ENCODE data around the gene TLDC2.
"Not testable (repeated sequence)": the region's sequence is repeated elsewhere in the genome, so short reads cannot be mapped to it uniquely, and the experiment has no call there.

Gene TLDC2

DNA sequence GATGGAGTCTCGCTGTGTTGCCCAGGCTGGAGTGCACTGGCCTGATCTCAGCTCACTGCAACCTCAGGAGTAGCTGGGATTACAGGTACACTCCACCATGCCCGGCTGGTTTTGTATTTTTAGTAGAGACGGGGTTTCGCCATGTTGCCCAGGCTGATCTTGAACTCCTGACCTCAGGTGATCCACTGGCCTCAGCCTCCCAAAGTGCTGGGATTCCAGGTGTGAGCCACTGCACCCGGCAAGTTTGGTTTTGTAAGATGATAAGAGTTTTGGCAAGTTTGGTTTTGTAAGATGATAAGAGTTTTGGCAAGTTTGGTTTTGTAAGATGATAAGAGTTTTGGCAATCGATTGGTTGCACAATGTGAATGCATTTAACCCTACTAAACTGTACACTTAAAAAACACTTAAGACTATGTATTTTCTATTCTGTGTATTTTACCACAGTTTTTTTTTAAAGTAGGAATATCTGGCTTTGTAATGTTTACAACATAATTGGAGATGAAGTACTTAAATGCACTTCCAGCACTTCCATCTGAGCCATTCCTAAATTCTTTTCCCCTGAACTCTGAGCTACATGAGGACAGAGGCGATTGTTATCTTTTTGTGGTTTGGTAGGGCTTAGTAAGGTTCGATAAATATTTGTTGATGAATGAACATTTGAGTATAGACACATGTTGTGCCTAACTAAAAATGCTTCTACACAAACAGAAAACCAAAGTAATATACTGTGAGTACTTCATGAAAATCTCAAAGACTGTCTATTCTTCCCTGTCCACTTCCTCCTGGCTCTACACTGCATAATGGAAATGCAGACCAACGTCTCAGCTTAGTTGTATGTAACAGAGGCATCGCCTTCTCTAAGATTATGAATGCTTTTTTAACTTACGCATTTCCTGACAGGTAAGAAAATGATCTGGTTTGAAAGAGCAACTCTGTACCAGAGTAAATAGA is 56.8 kb downstream of the TLDC2 start:
- no peaks in the 10 kb centered on the region for H3K4me1 Mint-ChIP-seq
- no peaks in the 10 kb centered on the region for H3K27me3 Mint-ChIP-seq
- H3K9me3 Mint-ChIP-seq = no peaks in the 10 kb centered on the region
- ATAC-seq = no peak
- H3K4me3 Mint-ChIP-seq = no peak overlapping the region
- no peak overlapping the region for H3K27ac Mint-ChIP-seq
- peaks cover 40% of the 10 kb centered on the region for H3K36me3 Mint-ChIP-seq

GRCh38 chr20:36933571-36933970 is 57.6 kb downstream of the TLDC2 start:
- H3K36me3 Mint-ChIP-seq = peaks cover 33% of the 10 kb centered on the region
- H3K4me1 Mint-ChIP-seq, H3K27me3 Mint-ChIP-seq, H3K27ac Mint-ChIP-seq, H3K9me3 Mint-ChIP-seq, ATAC-seq, H3K4me3 Mint-ChIP-seq: not testable (repeated sequence)

DNA sequence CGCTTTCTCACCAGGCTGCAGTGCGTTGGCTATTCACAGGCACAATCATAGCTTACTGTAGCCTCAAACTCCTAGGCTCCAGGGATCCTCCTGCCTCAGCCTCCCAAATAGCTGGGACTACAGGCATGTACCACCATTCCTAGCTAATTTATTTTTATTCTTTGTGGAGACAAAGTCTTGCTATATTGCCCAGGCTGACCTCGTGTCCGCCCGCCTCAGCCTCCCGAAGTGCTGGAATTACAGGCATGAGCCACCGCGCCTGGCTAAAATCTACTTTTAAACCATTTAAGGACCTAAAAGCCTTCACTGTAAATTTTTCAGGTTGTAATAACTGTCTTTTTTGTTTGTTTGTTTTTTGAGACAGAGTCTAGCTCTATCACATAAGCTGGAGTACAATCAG is 60.4 kb downstream of the TLDC2 start:
- no peaks in the 10 kb centered on the region for H3K4me1 Mint-ChIP-seq
- ATAC-seq = no peak
- no peaks in the 10 kb centered on the region for H3K27me3 Mint-ChIP-seq
- no peak overlapping the region for H3K27ac Mint-ChIP-seq
- peaks cover 15% of the 10 kb centered on the region for H3K36me3 Mint-ChIP-seq
- H3K9me3 Mint-ChIP-seq = no peaks in the 10 kb centered on the region
- H3K4me3 Mint-ChIP-seq = no peak overlapping the region

- H3K27ac Mint-ChIP-seq, H3K27me3 Mint-ChIP-seq, ATAC-seq, H3K4me3 Mint-ChIP-seq, H3K9me3 Mint-ChIP-seq, H3K4me1 Mint-ChIP-seq: not testable (repeated sequence)
- H3K36me3 Mint-ChIP-seq = peaks cover 15% of the 10 kb centered on the region
Observed at GRCh38 chr20:36936761-36937401, 60.9 kb downstream of the TLDC2 start.

GRCh38 chr20:36937402-36937770 is 61.4 kb downstream of the TLDC2 start:
- H3K36me3 Mint-ChIP-seq = peaks cover 13% of the 10 kb centered on the region
- H3K4me1 Mint-ChIP-seq = no peaks in the 10 kb centered on the region
- no peaks in the 10 kb centered on the region for H3K27me3 Mint-ChIP-seq
- no peak overlapping the region for H3K4me3 Mint-ChIP-seq
- no peaks in the 10 kb centered on the region for H3K9me3 Mint-ChIP-seq
- H3K27ac Mint-ChIP-seq = no peak overlapping the region
- ATAC-seq = no peak

GRCh38 chr20:36941401-36941835 is 65.5 kb downstream of the TLDC2 start:
- no peak overlapping the region for H3K27ac Mint-ChIP-seq
- H3K4me3 Mint-ChIP-seq = no peak overlapping the region
- peaks cover 11% of the 10 kb centered on the region for H3K36me3 Mint-ChIP-seq
- H3K9me3 Mint-ChIP-seq = no peaks in the 10 kb centered on the region
- ATAC-seq = no peak
- H3K27me3 Mint-ChIP-seq = no peaks in the 10 kb centered on the region
- no peaks in the 10 kb centered on the region for H3K4me1 Mint-ChIP-seq

Measured in stimulated activated memory B cell treated with anti-CD40 and anti-IgM and Interleukin-4, amounts not matched to agents 10 μg/mL and 1 μg/mL and 100 μg/mL, for 72 hours (primary cell).